Left ventricle myocardium inferior (tissue), 1 donor: ENCODE results near the gene RUBCN. TPM values are rescaled to one million over a fixed set of nuclear protein-coding genes. Genes with fewer than 3 reads are reported as not detected.
A peak's percentile ranks its signal among the peaks of the same experiment; 100 is the strongest.
"Not testable (repeated sequence)": the region's sequence is repeated elsewhere in the genome, so short reads cannot be mapped to it uniquely, and the experiment has no call there.

Experiments used
- DNase-seq: peaks from one replicate; pipeline ENCODE4 v3.0.0-alpha.2; 2020
- H3K27ac ChIP-seq: fragments of 200-600 bp; replicated peaks from 2 replicates; pipeline ENCODE4 v1.8.0; 2021
- H3K27me3 ChIP-seq: fragments of 200-600 bp; 2 replicates; pipeline ENCODE4 v1.8.0; 2021; ENCODE audit warnings: low read depth
- H3K36me3 ChIP-seq: fragments of 200-600 bp; 2 replicates; pipeline ENCODE4 v1.8.0; 2021
- H3K4me1 ChIP-seq: fragments of 200-600 bp; 2 replicates; pipeline ENCODE4 v1.8.0; 2021
- H3K4me3 ChIP-seq: fragments of 200-600 bp; 2 replicates; pipeline ENCODE4 v1.8.0; 2021; ENCODE audit warnings: mild to moderate bottlenecking, moderate library complexity
- H3K9me3 ChIP-seq: fragments of 200-600 bp; replicated peaks from 2 replicates; pipeline ENCODE4 v1.8.0; 2021
- intact Hi-C: fragments of 100-400 bp; cut with micrococcal nuclease; formaldehyde crosslinking; loops from one replicate; pipeline ENCODE4 v1.11.0; 2022
- total RNA-seq: library from RNA; stranded (reverse); fragmentation: NEBNext Ultra II Directional; extraction: Animal tissue kit (Norgen Biotek cat#: 25700); gene quantifications from one replicate; pipeline ENCODE4 v1.2.1, GENCODE V29; 2021
- TF ChIP-seq, protein P1 (sequence below): fragments of 200-600 bp; IDR thresholded peaks from 2 replicates; pipeline ENCODE4 v1.8.0; 2021; ENCODE audit warnings: antibody characterized with exemption, mild to moderate bottlenecking, borderline replicate concordance
- donor health status: DM: no; HTN: yes; CAD: no; lungs with severe emphysema.

The RUBCN gene
- total RNA-seq, 1 donor from 2014 or later, result 23.3 TPM

- intact Hi-C loops, DNase-seq, H3K4me1 ChIP-seq, H3K27ac ChIP-seq, H3K27me3 ChIP-seq, H3K4me3 ChIP-seq, H3K9me3 ChIP-seq, H3K36me3 ChIP-seq: not testable (repeated sequence)
- TF ChIP-seq, protein P1, sequence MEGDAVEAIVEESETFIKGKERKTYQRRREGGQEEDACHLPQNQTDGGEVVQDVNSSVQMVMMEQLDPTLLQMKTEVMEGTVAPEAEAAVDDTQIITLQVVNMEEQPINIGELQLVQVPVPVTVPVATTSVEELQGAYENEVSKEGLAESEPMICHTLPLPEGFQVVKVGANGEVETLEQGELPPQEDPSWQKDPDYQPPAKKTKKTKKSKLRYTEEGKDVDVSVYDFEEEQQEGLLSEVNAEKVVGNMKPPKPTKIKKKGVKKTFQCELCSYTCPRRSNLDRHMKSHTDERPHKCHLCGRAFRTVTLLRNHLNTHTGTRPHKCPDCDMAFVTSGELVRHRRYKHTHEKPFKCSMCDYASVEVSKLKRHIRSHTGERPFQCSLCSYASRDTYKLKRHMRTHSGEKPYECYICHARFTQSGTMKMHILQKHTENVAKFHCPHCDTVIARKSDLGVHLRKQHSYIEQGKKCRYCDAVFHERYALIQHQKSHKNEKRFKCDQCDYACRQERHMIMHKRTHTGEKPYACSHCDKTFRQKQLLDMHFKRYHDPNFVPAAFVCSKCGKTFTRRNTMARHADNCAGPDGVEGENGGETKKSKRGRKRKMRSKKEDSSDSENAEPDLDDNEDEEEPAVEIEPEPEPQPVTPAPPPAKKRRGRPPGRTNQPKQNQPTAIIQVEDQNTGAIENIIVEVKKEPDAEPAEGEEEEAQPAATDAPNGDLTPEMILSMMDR, result peak; percentile 21
Observed at GRCh38 chr3:197631989-197632388, 104.7 kb downstream of the RUBCN start.

DNA sequence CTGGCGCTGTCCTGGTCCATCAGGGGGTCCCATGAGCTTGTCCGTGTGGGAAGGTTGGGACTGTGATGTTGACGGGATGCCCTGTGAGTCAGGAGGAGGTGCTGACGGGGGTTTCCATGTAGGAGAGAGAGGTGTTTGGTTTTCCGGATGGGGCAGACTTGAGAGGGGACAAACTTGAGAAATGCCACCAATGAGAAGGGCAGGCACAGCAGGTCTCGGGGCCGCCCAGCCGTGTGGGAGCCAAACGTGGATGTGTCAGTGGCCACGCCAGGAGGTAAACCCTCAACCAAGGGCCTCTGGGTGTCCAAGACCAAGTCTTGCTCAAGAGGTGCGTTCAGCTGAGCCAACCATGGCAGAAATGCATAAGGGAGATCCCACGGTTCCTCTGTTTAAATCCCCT, 105.9 kb downstream of the RUBCN start:
- H3K4me3 ChIP-seq, H3K4me1 ChIP-seq, H3K27me3 ChIP-seq, H3K9me3 ChIP-seq, H3K27ac ChIP-seq, DNase-seq, intact Hi-C loops, H3K36me3 ChIP-seq: not testable (repeated sequence)

DNA sequence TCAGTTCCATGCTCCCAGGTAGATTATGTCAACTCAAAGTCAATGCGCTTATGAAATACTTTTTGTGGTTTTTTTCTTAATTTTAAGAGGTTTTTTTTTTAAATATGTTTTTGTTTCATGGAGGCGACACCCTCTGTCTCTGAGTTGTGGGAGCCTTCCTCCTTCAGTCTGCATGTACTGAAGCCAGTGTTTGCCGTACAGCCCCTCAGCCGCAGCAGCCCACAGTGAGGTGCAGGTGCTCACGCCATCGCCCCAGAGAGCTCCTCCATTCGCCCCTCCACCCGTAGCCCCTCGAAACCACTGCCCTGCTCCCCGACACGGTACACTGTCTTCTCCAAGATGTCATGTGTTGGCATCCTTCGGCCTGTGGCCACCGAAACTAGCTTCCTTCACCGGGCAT, 107.4 kb downstream of the RUBCN start:
- H3K36me3 ChIP-seq, intact Hi-C loops: not testable (repeated sequence)
- H3K4me1 ChIP-seq, result peaks cover 14% of the 10 kb centered on the region

DNA sequence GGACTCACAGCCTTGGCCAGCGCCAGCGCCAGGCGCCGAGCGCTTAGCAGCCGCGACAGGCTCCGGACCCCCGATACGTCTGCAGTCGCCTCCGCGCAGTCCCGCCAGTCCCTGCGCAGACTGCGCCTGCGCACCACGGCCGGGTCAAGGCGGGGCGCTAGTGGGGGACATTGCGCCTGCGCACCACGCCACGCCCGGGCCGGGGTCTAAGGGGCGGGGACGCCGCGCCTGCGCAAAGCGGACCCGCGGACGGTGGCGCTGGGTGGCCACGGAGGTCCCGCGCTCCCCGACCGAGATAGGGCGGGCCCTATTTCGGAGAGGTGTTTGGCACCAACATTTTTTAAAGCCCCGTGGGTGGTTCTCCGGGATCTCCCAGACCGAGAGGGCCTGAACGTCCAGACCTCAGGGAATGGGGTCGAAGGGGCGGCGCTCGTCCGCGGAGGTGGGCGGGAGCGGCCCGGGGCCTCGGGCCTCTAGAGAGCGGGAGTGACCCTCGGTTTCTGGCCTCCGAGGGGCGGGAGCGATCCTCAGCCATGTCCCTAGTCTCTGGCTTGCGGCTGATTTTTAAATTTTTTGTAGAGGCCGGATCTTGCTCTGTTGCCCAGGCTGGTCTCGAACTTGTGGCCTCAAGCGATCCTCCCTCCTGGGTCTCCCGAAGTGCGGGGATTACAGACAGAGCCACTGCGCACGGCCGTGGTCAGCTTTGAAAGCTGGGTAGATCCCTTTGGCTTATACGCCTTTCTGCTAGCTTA, 108.8 kb downstream of the RUBCN start:
- Histone ChIP-seq H3K4me1 (peaks cover 16% of the 10 kb centered on the region), H3K27ac (peak overlapping the region; percentile 87), H3K4me3 (peak overlapping the region; percentile 82)
- H3K27me3 ChIP-seq, H3K36me3 ChIP-seq, intact Hi-C loops, H3K9me3 ChIP-seq: not testable (repeated sequence)
- peak; percentile 91 for DNase-seq

More for the DNA sequence above, 107.4 kb downstream of the RUBCN start:
- not testable (repeated sequence) for H3K27me3 ChIP-seq, H3K9me3 ChIP-seq, DNase-seq, H3K27ac ChIP-seq, H3K4me3 ChIP-seq

- peak overlapping the region; percentile 82 for H3K4me3 ChIP-seq
- DNase-seq, H3K27me3 ChIP-seq, H3K9me3 ChIP-seq, intact Hi-C loops, H3K36me3 ChIP-seq: not testable (repeated sequence)
- peak overlapping the region; percentile 87 for H3K27ac ChIP-seq
- H3K4me1 ChIP-seq, result peaks cover 16% of the 10 kb centered on the region
Observed at GRCh38 chr3:197627158-197627771, 109.4 kb downstream of the RUBCN start.

DNA sequence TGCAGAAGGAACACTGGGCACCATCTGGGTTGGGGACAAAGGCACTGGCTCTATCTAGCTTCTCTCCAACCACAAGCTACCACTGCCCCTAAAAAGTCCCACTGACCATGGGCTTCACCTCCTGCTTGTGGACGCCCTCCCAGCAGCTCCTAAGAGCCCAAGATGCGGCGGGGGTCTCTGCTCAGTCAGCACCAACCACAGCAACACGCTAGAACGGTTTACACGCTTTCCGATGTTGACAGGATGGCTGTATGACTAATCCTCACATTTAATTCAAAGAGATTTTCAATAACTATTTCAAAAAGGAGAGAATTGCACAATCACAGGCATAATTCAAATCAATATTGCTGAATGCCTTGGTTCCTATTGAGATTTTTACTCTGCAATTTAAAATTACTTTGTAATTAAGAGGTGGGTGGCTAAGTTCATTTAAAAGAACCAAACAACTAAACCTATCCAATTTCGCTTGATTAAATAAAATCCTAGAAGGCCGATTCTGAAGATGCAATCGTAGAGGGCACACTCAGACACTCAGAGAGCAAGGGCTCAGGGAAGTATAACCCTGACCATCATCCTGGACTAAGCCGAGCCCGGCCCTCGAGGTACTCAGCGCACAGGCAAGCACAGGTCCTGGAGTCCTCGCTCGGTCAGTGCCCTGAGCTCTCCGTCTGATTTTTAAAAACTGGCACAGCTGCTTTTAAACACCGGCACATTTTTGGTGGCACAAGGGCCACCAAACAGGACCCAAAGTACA, 110.1 kb downstream of the RUBCN start:
- Histone ChIP-seq H3K4me1 (peaks cover 16% of the 10 kb centered on the region), H3K4me3 (peak overlapping the region; percentile 82), H3K27ac (peak overlapping the region; percentile 87)
- DNase-seq, H3K27me3 ChIP-seq, H3K9me3 ChIP-seq, H3K36me3 ChIP-seq, intact Hi-C loops: not testable (repeated sequence)

DNA sequence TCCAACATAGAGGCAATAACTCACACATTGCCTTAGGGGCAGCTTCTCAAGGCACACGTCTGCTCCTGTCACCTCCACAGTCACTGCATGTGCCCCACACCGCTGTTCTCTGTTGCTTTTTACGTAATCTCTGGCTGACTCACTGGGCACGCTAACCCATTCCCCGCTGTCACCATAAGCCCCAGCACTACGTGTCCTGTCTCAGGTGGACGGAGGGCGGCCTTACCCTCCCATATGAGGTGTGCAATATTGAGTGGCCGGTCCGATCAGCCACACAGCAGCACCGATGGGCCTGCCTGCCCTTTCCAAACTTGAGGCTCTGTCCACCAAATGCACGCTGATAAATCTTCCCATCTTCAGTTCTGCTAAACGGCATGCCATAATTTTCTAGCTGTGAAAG, 115.2 kb downstream of the RUBCN start:
- H3K36me3 ChIP-seq, result peaks cover 50% of the 10 kb centered on the region
- H3K27ac ChIP-seq, H3K4me3 ChIP-seq, H3K9me3 ChIP-seq, DNase-seq, intact Hi-C loops, H3K27me3 ChIP-seq: not testable (repeated sequence)
- peaks cover 16% of the 10 kb centered on the region for H3K4me1 ChIP-seq

Other genes starting within 250 kb of the RUBCN start
- 90.0 TPM for gene BDH1, start 180.9 kb downstream of the RUBCN start, total RNA-seq
- 78.7 TPM for gene FYTTD1, start 13.0 kb upstream of the RUBCN start, total RNA-seq
- gene LRCH3, start 54.4 kb upstream of the RUBCN start, total RNA-seq, result 25.8 TPM
- gene RPL35A, start 213.3 kb upstream of the RUBCN start, total RNA-seq, result 775 TPM
- 10.6 TPM for gene LMLN, start 223.3 kb upstream of the RUBCN start, total RNA-seq